H1 (cell line): ENCODE results near the gene UBE2G2. TPM values are rescaled to one million over a fixed set of nuclear protein-coding genes. Genes with fewer than 3 reads are reported as not detected.

Experiments used
- CTCF ChIA-PET: fragments of 300-600 bp; sonication (Branson Sonifier 250); formaldehyde crosslinking; loops from one replicate; lab custom pipeline; 2021; ENCODE audit not compliant: partially characterized antibody; lab: Charles Lee
- POLR2A ChIA-PET: fragments of 300-600 bp; sonication (Branson Sonifier 250); formaldehyde crosslinking; loops from one replicate; lab custom pipeline; 2021; ENCODE audit warnings: inconsistent platforms; ENCODE audit not compliant: partially characterized antibody; lab: Charles Lee
- DNase-seq, 2 experiments: peaks; one replicate each; pipeline versions ENCODE4 v3.0.0 to v3.0.0-alpha.2; 2010 to 2022; ENCODE audit warnings: low spot score in 2 of 2, low read depth in 1 of 2, mixed read lengths in 1 of 2
- FAIRE-seq: peaks from 2 replicates; lab custom pipeline; 2011; peaks lifted over from hg19 to GRCh38; lab: Jason Lieb, UNC
- H2AFZ ChIP-seq: 2 replicates; pipeline ENCODE4 v1.8.1; 2012; ENCODE audit warnings: low read length, inconsistent platforms
- H2AK5ac ChIP-seq: 2 replicates; pipeline ENCODE4 v1.6.1; 2013; ENCODE audit warnings: low read depth, low read length
- H2BK120ac ChIP-seq: replicated peaks from 2 replicates; pipeline ENCODE3; 2013; ENCODE audit warnings: low read depth, low read length, inconsistent platforms
- H2BK12ac ChIP-seq: 2 replicates; pipeline ENCODE4 v1.6.1; 2013; ENCODE audit warnings: low read depth, low read length
- H2BK15ac ChIP-seq: 2 replicates; pipeline ENCODE4 v1.6.1; 2013; ENCODE audit warnings: low read length
- H2BK20ac ChIP-seq: 2 replicates; pipeline ENCODE4 v1.6.1; 2013; ENCODE audit warnings: low read length
- H2BK5ac ChIP-seq: 2 replicates; pipeline ENCODE4 v1.6.1; 2013; ENCODE audit warnings: low read depth, low read length
- H3K14ac ChIP-seq: 2 replicates; pipeline ENCODE4 v1.6.1; 2013; ENCODE audit warnings: inconsistent platforms; ENCODE audit not compliant: insufficient read length
- H3K18ac ChIP-seq: 2 replicates; pipeline ENCODE4 v1.6.1; 2013; ENCODE audit warnings: low read length; ENCODE audit errors: extremely low read depth
- H3K23ac ChIP-seq: 2 replicates; pipeline ENCODE4 v1.6.1; 2013; ENCODE audit warnings: inconsistent platforms; ENCODE audit not compliant: insufficient read length
- H3K23me2 ChIP-seq: 2 replicates; pipeline ENCODE4 v1.6.1; 2013; ENCODE audit warnings: low read depth, low read length
- H3K27ac ChIP-seq: 2 replicates; pipeline ENCODE4 v1.6.1; 2011; ENCODE audit warnings: low read depth, low read length, inconsistent platforms
- H3K27me3 ChIP-seq, 4 experiments: replicated peaks in 1 of 4; 1 replicate in 1 of 4; 2 replicates in 3 of 4; pipeline versions ENCODE4 v1.6.1 to v1.8.1; 2011 to 2013; ENCODE audit warnings: low read length in 3 of 4, mild to moderate bottlenecking in 3 of 4, inconsistent platforms in 2 of 4, mixed read lengths in 2 of 4, moderate library complexity in 1 of 4; ENCODE audit not compliant: control insufficient read depth in 3 of 4, insufficient read depth in 3 of 4; ENCODE audit errors: extremely low read depth in 1 of 4
- H3K36me3 ChIP-seq, 4 experiments: 2 replicates each; pipeline versions ENCODE4 v1.6.1 to v1.8.1; 2011 to 2013; ENCODE audit warnings: mild to moderate bottlenecking in 4 of 4, low read length in 3 of 4, moderate library complexity in 2 of 4, control low read depth in 1 of 4, inconsistent platforms in 1 of 4; ENCODE audit not compliant: insufficient read depth in 4 of 4, control insufficient read depth in 2 of 4
- H3K4ac ChIP-seq: replicated peaks from 2 replicates; pipeline ENCODE3; 2013; ENCODE audit warnings: low read length, low read depth, mixed read lengths, inconsistent platforms; ENCODE audit not compliant: insufficient read length
- H3K4me1 ChIP-seq, 4 experiments: replicated peaks in 1 of 4; 1 replicate in 1 of 4; 2 replicates in 3 of 4; pipeline versions ENCODE4 v1.6.1 to v1.8.1; 2011 to 2013; ENCODE audit warnings: low read length in 3 of 4, inconsistent platforms in 2 of 4, mixed read lengths in 1 of 4; ENCODE audit not compliant: insufficient read depth in 4 of 4, control insufficient read depth in 3 of 4
- H3K4me2 ChIP-seq, 2 experiments: 2 replicates each; pipeline versions ENCODE4 v1.6.1 to v1.8.1; 2011 to 2013; ENCODE audit warnings: low read depth in 2 of 2, low read length in 2 of 2, control low read depth in 1 of 2, inconsistent platforms in 1 of 2, mild to moderate bottlenecking in 1 of 2; ENCODE audit not compliant: insufficient read depth in 1 of 2
- H3K4me3 ChIP-seq, 4 experiments: fragments of 200-600, 300-600 bp in 1 of 4; sonication (generic), shearing (Covaris generic), sonication (Bioruptor Twin) in 1 of 4; 2 replicates each; pipeline versions ENCODE4 v1.5.1 to v1.8.1; 2011 to 2016; ENCODE audit warnings: low read length in 4 of 4, low read depth in 3 of 4, control low read depth in 2 of 4, inconsistent platforms in 2 of 4, mild to moderate bottlenecking in 2 of 4, mixed read lengths in 1 of 4, moderate library complexity in 1 of 4; ENCODE audit not compliant: insufficient read depth in 2 of 4; ENCODE audit errors: extremely low read depth in 1 of 4
- H3K56ac ChIP-seq: replicated peaks from 2 replicates; pipeline ENCODE3; 2013; ENCODE audit warnings: low read depth, mild to moderate bottlenecking, mixed read lengths, low read length, inconsistent platforms; ENCODE audit not compliant: insufficient read length
- H3K79me1 ChIP-seq: 2 replicates; pipeline ENCODE4 v1.6.1; 2013; ENCODE audit warnings: low read depth, low read length, control low read depth
- H3K79me2 ChIP-seq, 2 experiments: 2 replicates each; pipeline versions ENCODE4 v1.6.1 to v1.8.1; 2012 to 2013; ENCODE audit warnings: low read length in 2 of 2, mild to moderate bottlenecking in 2 of 2, inconsistent platforms in 1 of 2; ENCODE audit not compliant: insufficient read depth in 2 of 2, control insufficient read depth in 1 of 2
- H3K9ac ChIP-seq, 4 experiments: replicated peaks in 1 of 4; 1 replicate in 1 of 4; 2 replicates in 3 of 4; pipeline versions ENCODE4 v1.6.1 to v1.8.1; 2011 to 2013; ENCODE audit warnings: low read depth in 3 of 4, low read length in 3 of 4, control low read depth in 2 of 4, mild to moderate bottlenecking in 2 of 4, moderate library complexity in 2 of 4, inconsistent platforms in 1 of 4; ENCODE audit errors: extremely low read depth in 1 of 4
- H3K9me3 ChIP-seq, 2 experiments: 2 replicates each; pipeline versions ENCODE4 v1.6.1 to v1.8.1; 2012 to 2013; ENCODE audit warnings: mild to moderate bottlenecking in 2 of 2, moderate library complexity in 2 of 2, control low read depth in 1 of 2, inconsistent platforms in 1 of 2, low read depth in 1 of 2, low read length in 1 of 2, mixed read lengths in 1 of 2; ENCODE audit not compliant: insufficient read depth in 2 of 2
- H4K20me1 ChIP-seq, 2 experiments: replicated peaks in 1 of 2; 2 replicates each; pipeline versions ENCODE3 to v1.8.1; 2011 to 2013; ENCODE audit warnings: inconsistent platforms in 2 of 2, low read length in 2 of 2, mild to moderate bottlenecking in 1 of 2; ENCODE audit not compliant: insufficient read depth in 2 of 2, control insufficient read depth in 1 of 2
- H4K5ac ChIP-seq: 2 replicates; pipeline ENCODE4 v1.6.1; 2013; ENCODE audit warnings: low read length, low read depth, mixed read lengths, inconsistent platforms; ENCODE audit not compliant: insufficient read length
- H4K8ac ChIP-seq: 2 replicates; pipeline ENCODE4 v1.8.0; 2013; ENCODE audit warnings: mild to moderate bottlenecking, moderate library complexity, low read length, inconsistent platforms; ENCODE audit not compliant: insufficient read depth; ENCODE audit errors: extremely low read depth
- H4K91ac ChIP-seq: replicated peaks from 2 replicates; pipeline ENCODE3; 2013; ENCODE audit warnings: low read length, mixed read lengths, inconsistent platforms; ENCODE audit not compliant: insufficient read length
- CTCF ChIP-seq, 3 experiments: IDR thresholded peaks; 1 replicate in 2 of 3; 2 replicates in 1 of 3; pipeline versions ENCODE4 v1.5.1 to v1.6.1; 2011; ENCODE audit warnings: low read length in 3 of 3, mild to moderate bottlenecking in 3 of 3, inconsistent platforms in 2 of 3, low read depth in 1 of 3, moderate library complexity in 1 of 3; ENCODE audit not compliant: insufficient read depth in 1 of 3; ENCODE audit errors: control extremely low read depth in 1 of 3
- FOSL1 ChIP-seq: IDR thresholded peaks from 2 replicates; pipeline ENCODE4 v1.6.1; 2011; ENCODE audit warnings: mild to moderate bottlenecking, low read depth, low read length, moderate library complexity; ENCODE audit not compliant: insufficient read depth
- SUZ12 ChIP-seq: fragments of 200-600 bp; sonication (generic); IDR thresholded peaks from 2 replicates; pipeline ENCODE4 v1.6.1; 2012; ENCODE audit warnings: mild to moderate bottlenecking, inconsistent platforms, low read length, moderate library complexity, mixed read lengths
- YY1 ChIP-seq: IDR thresholded peaks from 2 replicates; pipeline ENCODE4 v1.6.1; 2011; ENCODE audit warnings: low read depth, mild to moderate bottlenecking, low read length
- WGBS, 2 experiments: shearing (Covaris generic) in 1 of 2; methylation state at CpG; one replicate each; pipeline versions ENCODE4 v1.1.6 to v1.1.7; 2013 to 2015; ENCODE audit warnings: low lambda C conversion rate in 2 of 2, mixed read lengths in 2 of 2, inconsistent platforms in 1 of 2, low coverage in 1 of 2, missing lambda C conversion rate in 1 of 2; ENCODE audit not compliant: insufficient replicate concordance in 2 of 2, insufficient coverage in 1 of 2, insufficient read length in 1 of 2; ENCODE audit errors: extremely low coverage in 1 of 2, missing lambda C conversion rate in 1 of 2; 5-methylcytosine and 5-hydroxymethylcytosine counted together
- polyA plus RNA-seq, 7 experiments: library from polyadenylated mRNA; depleted of rRNA in 3 of 7; stranded (reverse) in 5 of 7; unstranded in 2 of 7; fragments of >200 nt in 5 of 7; fragments of 200-250 nt in 2 of 7; gene quantifications; 1 replicate in 5 of 7; 2 replicates in 1 of 7; 4 replicates in 1 of 7; pipeline versions ENCODE4 v1.2.1 to v1.2.3, GENCODE V29; 2011 to 2013; ENCODE audit warnings: missing spikeins in 2 of 7, mixed read lengths in 2 of 7
- total RNA-seq: library from RNA; stranded (reverse); fragmentation: NEBNext Ultra II Directional; extraction: Animal tissue kit (Norgen Biotek cat#: 25700); gene quantifications from 2 replicates; pipeline ENCODE4 v1.2.1, GENCODE V29; 2021

The UBE2G2 gene
- total and polyA plus RNA-seq, 2 of the 8 experiments (the other 6 are each of a cell fraction or from before 2014, with no cell fraction given), result 96.3 to 101 TPM

DNA sequence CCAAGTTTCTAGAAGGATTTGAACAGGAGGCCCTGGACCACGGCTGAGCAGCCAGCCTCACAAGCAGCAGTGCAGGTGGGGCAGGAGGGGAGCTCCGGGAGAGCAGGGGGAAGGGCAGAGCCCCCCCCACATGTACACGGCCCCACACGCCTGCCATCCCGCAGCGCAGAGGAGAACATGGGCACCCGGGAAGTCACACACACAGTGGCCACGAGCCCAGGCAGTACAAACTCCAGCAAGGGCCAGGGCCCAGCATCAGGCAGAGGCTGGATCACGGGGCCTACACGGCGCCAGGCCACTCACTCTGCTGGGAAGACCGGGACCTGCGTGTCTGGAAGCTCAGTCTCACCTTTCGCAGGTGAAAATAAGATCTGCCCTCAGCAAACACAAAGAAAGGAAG is 11.0 kb upstream of the UBE2G2 start:
- Histone ChIP-seq H2AFZ (no peak overlapping the region), H4K5ac (no peak overlapping the region), H2BK15ac (no peak overlapping the region), H4K91ac (no peak overlapping the region), H3K79me2 (peaks cover 10 to 63% of the 10 kb centered on the region in 2 experiments), H3K4me3 (no peak overlapping the region), H2BK120ac (no peak overlapping the region), H3K23ac (no peak overlapping the region), H4K20me1 (peaks cover 11 to 30% of the 10 kb centered on the region in 2 experiments), H3K79me1 (peaks cover 20% of the 10 kb centered on the region), H2BK20ac (no peak overlapping the region), H2BK12ac (no peak overlapping the region), H3K18ac (no peak overlapping the region), H3K9me3 (no peaks in the 10 kb centered on the region), H3K27ac (no peak overlapping the region), H2AK5ac (no peak overlapping the region), H2BK5ac (no peak overlapping the region), H3K56ac (no peak overlapping the region), H3K4me2 (no peak overlapping the region), H3K4me1 (peaks cover 0 to 15% (median 5%) of the 10 kb centered on the region in 4 experiments; a peak in 4 of 7 replicates), H3K4ac (no peak overlapping the region), H4K8ac (no peak overlapping the region; the same call in 1 of the 2 replicates), H3K27me3 (no peaks in the 10 kb centered on the region), H3K14ac (no peak overlapping the region), H3K23me2 (peaks cover 9% of the 10 kb centered on the region; the same call in 1 of the 2 replicates), H3K9ac (no peak overlapping the region), H3K36me3 (peaks cover 0 to 6% (median 4%) of the 10 kb centered on the region in 4 experiments; a peak in 6 of 8 replicates)
- DNase-seq, result no peak
- POLR2A ChIA-PET, result interaction anchor here (4.4 kb wide), 1 partner anchor 10 kb away, joined by 72 read pairs; the partner anchor contains the start of gene UBE2G2
- FAIRE-seq, result no peak
- CTCF ChIA-PET, result interaction anchor here (0.7 to 1.3 kb wide), 8 partner anchors 9 to 114 kb away, joined by 3 to 6 read pairs (median 3); no protein-coding TSS in a partner anchor
- WGBS, 2 experiments, result 87% methylated on average over 7 of the region's 14 CpGs; no CpG with 5 or more reads in 1 of the 2 experiments
- TF ChIP-seq CTCF (IDR thresholded peaks at IDR 0.05; ENCODE audit: control extremely low read depth in 1 of 3, insufficient read depth in 1 of 3, low read depth in 1 of 3, low read length in 3 of 3) (no peak), YY1 (no peak), SUZ12 (no peak), FOSL1 (no peak)
